ENCODE measurements around the gene HSPA1L. TPM values are rescaled to one million over a fixed set of nuclear protein-coding genes. Genes with fewer than 3 reads are reported as not detected.
A peak's percentile ranks its signal among the peaks of the same experiment; 100 is the strongest.

HSPA1L gene
- total RNA-seq, 2 donors from 2014 or later = 0.33 to 1.0 TPM

DNA sequence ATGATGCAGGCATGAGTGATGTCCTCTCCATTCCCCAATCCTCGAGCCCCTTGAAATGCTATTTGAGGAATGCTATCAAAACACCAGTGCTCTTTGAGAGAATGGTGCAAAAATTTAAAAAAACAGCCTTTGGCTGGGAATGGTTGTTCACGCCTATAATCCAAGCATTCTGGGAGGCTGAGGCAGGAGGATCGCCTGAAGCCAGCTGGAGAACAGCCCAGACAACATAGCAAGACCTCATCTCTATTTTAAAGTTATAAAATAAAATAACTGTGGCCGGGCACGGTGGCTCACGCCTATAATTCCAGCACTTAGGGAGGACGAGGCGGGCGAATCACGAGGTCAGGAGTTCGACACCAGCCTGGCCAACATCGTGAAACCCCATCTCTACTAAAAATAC lies 15.3 kb downstream of the HSPA1L start:
- DNase-seq (no peak), ATAC-seq (no peak)
- intact Hi-C loops (cut with DNase I) = no loop called here
- Histone ChIP-seq H3K4me3 (no peak overlapping the region), H3K4me1 (peaks cover 7% of the 10 kb centered on the region), H3K9me3 (no peaks in the 10 kb centered on the region), H3K27me3 (no peaks in the 10 kb centered on the region), H3K27ac (no peak overlapping the region), H3K36me3 (replicated peaks in 1 of 2; ENCODE audit: insufficient read depth in 1 of 2, low read depth in 2 of 2) (no peaks in the 10 kb centered on the region)
- WGBS, 2 donors = 89 to 92% methylated on average over 12 of the region's 12 CpGs
- TF ChIP-seq, protein P1, sequence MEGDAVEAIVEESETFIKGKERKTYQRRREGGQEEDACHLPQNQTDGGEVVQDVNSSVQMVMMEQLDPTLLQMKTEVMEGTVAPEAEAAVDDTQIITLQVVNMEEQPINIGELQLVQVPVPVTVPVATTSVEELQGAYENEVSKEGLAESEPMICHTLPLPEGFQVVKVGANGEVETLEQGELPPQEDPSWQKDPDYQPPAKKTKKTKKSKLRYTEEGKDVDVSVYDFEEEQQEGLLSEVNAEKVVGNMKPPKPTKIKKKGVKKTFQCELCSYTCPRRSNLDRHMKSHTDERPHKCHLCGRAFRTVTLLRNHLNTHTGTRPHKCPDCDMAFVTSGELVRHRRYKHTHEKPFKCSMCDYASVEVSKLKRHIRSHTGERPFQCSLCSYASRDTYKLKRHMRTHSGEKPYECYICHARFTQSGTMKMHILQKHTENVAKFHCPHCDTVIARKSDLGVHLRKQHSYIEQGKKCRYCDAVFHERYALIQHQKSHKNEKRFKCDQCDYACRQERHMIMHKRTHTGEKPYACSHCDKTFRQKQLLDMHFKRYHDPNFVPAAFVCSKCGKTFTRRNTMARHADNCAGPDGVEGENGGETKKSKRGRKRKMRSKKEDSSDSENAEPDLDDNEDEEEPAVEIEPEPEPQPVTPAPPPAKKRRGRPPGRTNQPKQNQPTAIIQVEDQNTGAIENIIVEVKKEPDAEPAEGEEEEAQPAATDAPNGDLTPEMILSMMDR (IDR thresholded peaks at IDR 0.05) = no peak
- TF ChIP-seq POLR2A (IDR thresholded peaks at IDR 0.05) = no peak

- WGBS, 2 donors = 60 to 69% methylated on average over 5 of the region's 5 CpGs
- ATAC-seq = no peak
- intact Hi-C loops (cut with DNase I) = no loop called here
- Histone ChIP-seq H3K4me1 (peaks cover 22% of the 10 kb centered on the region), H3K4me3 (no peak overlapping the region), H3K27me3 (no peaks in the 10 kb centered on the region), H3K36me3 (replicated peaks in 1 of 2; ENCODE audit: insufficient read depth in 1 of 2, low read depth in 2 of 2) (no peaks in the 10 kb centered on the region), H3K27ac (no peak overlapping the region), H3K9me3 (no peaks in the 10 kb centered on the region)
- TF ChIP-seq POLR2A (IDR thresholded peaks at IDR 0.05) = no peak
- TF ChIP-seq, protein P1 (IDR thresholded peaks at IDR 0.05) = no peak
- no peak for DNase-seq
These were observed 17.5 kb downstream of the HSPA1L start for GRCh38 chr6:31797588-31797987.

- peaks cover 22% of the 10 kb centered on the region for H3K4me1 ChIP-seq
- ATAC-seq (no peak), DNase-seq (no peak)
- H3K27me3 ChIP-seq = no peaks in the 10 kb centered on the region
- H3K9me3 ChIP-seq = no peaks in the 10 kb centered on the region
- no peak overlapping the region for H3K4me3 ChIP-seq
- WGBS, 2 donors = 86 to 95% methylated on average over 2 of the region's 2 CpGs
- no peaks in the 10 kb centered on the region for H3K36me3 ChIP-seq (replicated peaks in 1 of 2; ENCODE audit: insufficient read depth in 1 of 2, low read depth in 2 of 2)
- intact Hi-C loops (cut with DNase I) = no loop called here
- no peak for TF ChIP-seq POLR2A (IDR thresholded peaks at IDR 0.05)
- TF ChIP-seq, protein P1 (IDR thresholded peaks at IDR 0.05) = no peak
- H3K27ac ChIP-seq = peak overlapping the region in 1 of 4 donors; percentile 95
These were observed 18.1 kb downstream of the HSPA1L start for GRCh38 chr6:31796993-31797385.

GRCh38 chr6:31795616-31796298 lies 19.3 kb downstream of the HSPA1L start, which contains the start of gene VARS1:
Gene VARS1 (minus strand): TSS chr6:31795752. CDS start chr6:31795217, 535 bp downstream.
- DNase-seq (peak; percentile 92 to 93 (median 92)), ATAC-seq (peak; percentile 97)
- H3K36me3 ChIP-seq (replicated peaks in 1 of 2; ENCODE audit: insufficient read depth in 1 of 2, low read depth in 2 of 2) = peaks cover 0 to 3% of the 10 kb centered on the region in 2 donors
- H3K9me3 ChIP-seq = no peaks in the 10 kb centered on the region
- 0% methylated on average over 8 to 35 of the region's 75 CpGs for WGBS, 2 donors
- H3K4me3 ChIP-seq = peak within 1 kb of the TSS; percentile 41 to 78
- H3K27me3 ChIP-seq = no peaks in the 10 kb centered on the region
- peak; percentile 38 to 60 (median 49) for TF ChIP-seq POLR2A (IDR thresholded peaks at IDR 0.05)
- TF ChIP-seq, protein P1 (IDR thresholded peaks at IDR 0.05) = peak; percentile 68 to 98 (median 88)
- H3K4me1 ChIP-seq = peaks cover 22% of the 10 kb centered on the region
- intact Hi-C loops (cut with DNase I) = no loop called here
- peak within 1 kb of the TSS; percentile 94 to 100 (median 94) for H3K27ac ChIP-seq

All from body of pancreas (tissue), 4 donors.